ENCODE data around the gene SAMD4B.

The SAMD4B gene

DNA sequence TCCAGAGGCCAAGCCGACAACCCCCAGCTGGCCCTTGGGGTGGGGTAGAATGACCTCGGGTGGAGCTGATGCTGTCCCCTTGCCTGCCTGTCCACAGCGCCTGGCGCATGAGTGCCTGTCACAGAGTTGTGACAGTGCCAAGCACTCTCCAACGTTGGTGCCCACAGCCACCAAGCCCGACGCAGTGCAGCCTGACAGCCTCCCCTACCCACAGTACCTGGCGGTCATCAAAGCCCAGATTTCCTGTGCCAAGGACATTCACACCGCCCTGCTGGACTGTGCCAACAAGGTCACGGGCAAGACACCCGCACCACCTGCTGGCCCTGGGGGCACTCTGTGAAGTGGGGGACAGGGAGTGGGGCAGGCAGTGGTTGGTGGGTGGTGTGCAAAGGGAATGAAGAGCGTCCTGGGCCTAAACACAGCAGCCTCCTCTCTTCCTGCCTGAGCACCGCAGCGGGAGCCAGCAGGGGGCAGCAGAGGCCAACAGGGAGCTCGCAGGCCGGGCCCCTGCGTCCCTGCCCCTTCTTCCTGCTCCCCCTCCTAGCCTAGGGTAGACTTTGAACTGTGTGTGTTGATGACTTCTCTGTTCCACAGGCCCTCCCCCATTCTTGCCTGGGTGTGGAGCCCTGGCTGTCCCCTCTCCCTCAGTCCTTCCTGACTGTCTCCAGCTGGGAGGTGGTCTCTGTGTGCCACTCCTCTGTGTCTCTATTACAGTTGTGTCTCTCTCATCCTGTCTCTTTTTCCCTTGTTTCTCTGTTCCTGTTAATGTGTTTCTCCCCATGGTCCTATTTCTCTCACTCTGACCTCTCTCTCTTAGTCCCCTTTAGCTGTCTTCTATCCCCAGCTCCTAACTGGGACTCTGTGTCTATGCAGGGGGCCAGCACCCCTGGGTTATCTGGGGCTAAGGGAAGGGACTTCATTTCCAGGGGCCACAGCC is 55.4 kb downstream of the SAMD4B start:
- Histone ChIP-seq H3K4me1 (ENCODE audit: control insufficient read depth in 2 of 2, insufficient read depth in 1 of 2, low read depth in 1 of 2, low read length in 2 of 2) (peaks cover 13 to 14% of the 10 kb centered on the region in 2 donors), H2BK5ac (ENCODE audit: low read length) (no peak overlapping the region), H3K36me3 (replicated peaks in 1 of 2; ENCODE audit: control insufficient read depth in 2 of 2, insufficient read depth in 2 of 2, low read length in 2 of 2) (peaks cover 16 to 34% of the 10 kb centered on the region in 2 donors), H3K4me3 (ENCODE audit: low read length in 2 of 2) (no peak overlapping the region), H3K79me1 (ENCODE audit: low read depth, low read length) (peaks cover 5% of the 10 kb centered on the region), H3K4ac (ENCODE audit: low read length) (no peak overlapping the region), H4K91ac (ENCODE audit: low read depth, low read length, poor library complexity) (no peak overlapping the region), H3K23ac (ENCODE audit: low read depth, low read length, poor library complexity) (peak overlapping the region; percentile 69), H3K4me2 (ENCODE audit: insufficient read depth, low read length, poor library complexity, severe bottlenecking) (no peak overlapping the region), H2AFZ (ENCODE audit: low read length) (no peak overlapping the region), H3K27me3 (ENCODE audit: control insufficient read depth in 3 of 3, insufficient read depth in 3 of 3, low read depth in 1 of 3, low read length in 3 of 3) (peaks cover 0 to 2% (median 0%) of the 10 kb centered on the region in 3 experiments), H3K9ac (ENCODE audit: low read depth, low read length, poor library complexity) (no peak overlapping the region), H3K27ac (replicated peaks; ENCODE audit: low read length) (peak overlapping the region; percentile 5), H3K9me3 (replicated peaks in 1 of 2; ENCODE audit: control insufficient read depth in 2 of 2, insufficient read depth in 1 of 2, low read depth in 1 of 2, low read length in 2 of 2) (peaks cover 0 to 2% of the 10 kb centered on the region in 2 donors), H2BK120ac (ENCODE audit: low read depth, low read length) (no peak overlapping the region), H2AK5ac (ENCODE audit: low read depth, low read length) (no peak overlapping the region), H4K8ac (ENCODE audit: low read depth, low read length) (no peak overlapping the region), H3K18ac (ENCODE audit: low read length) (no peak overlapping the region), H2BK12ac (ENCODE audit: low read length) (no peak overlapping the region), H3K14ac (ENCODE audit: low read length) (no peak overlapping the region), H2BK15ac (ENCODE audit: low read length) (no peak overlapping the region)
- no CpG with 5 or more reads among the region's 17 CpGs for WGBS, 2 donors (ENCODE audit: extremely low coverage in 2 of 2, insufficient read length in 2 of 2, insufficient replicate concordance in 1 of 2)
- DNase-seq (ENCODE audit: low spot score), result no peak

DNA sequence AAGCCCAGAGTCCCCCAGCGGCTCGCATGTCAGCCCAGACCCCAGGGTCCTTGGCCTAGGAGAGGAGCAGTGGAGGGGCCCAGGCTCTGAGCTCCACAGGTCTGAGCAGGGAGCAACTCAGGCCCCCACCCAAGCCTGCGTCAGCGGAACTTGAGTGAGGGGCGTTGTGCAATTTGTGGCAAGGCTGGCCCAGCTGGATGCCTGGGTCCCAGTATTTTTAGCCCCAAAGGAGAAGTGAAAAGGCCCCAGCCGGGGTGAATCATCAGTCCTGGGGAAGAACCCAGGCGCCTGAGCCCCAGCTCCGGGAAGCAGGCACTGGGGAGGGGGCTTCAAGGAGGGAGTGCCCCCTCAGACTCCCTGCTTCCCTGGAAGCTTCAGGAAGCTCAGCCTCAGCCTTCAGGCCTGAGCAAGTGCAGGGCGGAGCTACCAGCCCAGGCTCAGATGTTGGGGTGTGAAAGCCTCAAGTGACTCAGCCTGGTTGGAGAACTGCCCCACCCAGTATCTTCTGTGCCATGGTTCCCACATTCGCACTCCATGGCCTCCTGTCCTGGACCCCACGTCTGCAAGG is 56.2 kb downstream of the SAMD4B start:
- Histone ChIP-seq H3K4me2 (ENCODE audit: insufficient read depth, low read length, poor library complexity, severe bottlenecking) (no peak overlapping the region), H3K4me1 (ENCODE audit: control insufficient read depth in 2 of 2, insufficient read depth in 1 of 2, low read depth in 1 of 2, low read length in 2 of 2) (peaks cover 14% of the 10 kb centered on the region in 2 donors), H3K4ac (ENCODE audit: low read length) (peak overlapping the region; percentile 85), H2BK15ac (ENCODE audit: low read length) (no peak overlapping the region), H4K91ac (ENCODE audit: low read depth, low read length, poor library complexity) (no peak overlapping the region), H3K4me3 (ENCODE audit: low read length in 2 of 2) (no peak overlapping the region), H3K18ac (ENCODE audit: low read length) (no peak overlapping the region), H2BK120ac (ENCODE audit: low read depth, low read length) (no peak overlapping the region), H2BK12ac (ENCODE audit: low read length) (no peak overlapping the region), H2AK5ac (ENCODE audit: low read depth, low read length) (no peak overlapping the region), H3K27me3 (ENCODE audit: control insufficient read depth in 3 of 3, insufficient read depth in 3 of 3, low read depth in 1 of 3, low read length in 3 of 3) (peaks cover 0 to 2% (median 0%) of the 10 kb centered on the region in 3 experiments), H3K36me3 (replicated peaks in 1 of 2; ENCODE audit: control insufficient read depth in 2 of 2, insufficient read depth in 2 of 2, low read length in 2 of 2) (peaks cover 15 to 30% of the 10 kb centered on the region in 2 donors), H3K9me3 (replicated peaks in 1 of 2; ENCODE audit: control insufficient read depth in 2 of 2, insufficient read depth in 1 of 2, low read depth in 1 of 2, low read length in 2 of 2) (peaks cover 0 to 2% of the 10 kb centered on the region in 2 donors), H3K9ac (ENCODE audit: low read depth, low read length, poor library complexity) (no peak overlapping the region), H3K14ac (ENCODE audit: low read length) (no peak overlapping the region), H2BK5ac (ENCODE audit: low read length) (no peak overlapping the region), H3K23ac (ENCODE audit: low read depth, low read length, poor library complexity) (no peak overlapping the region), H4K8ac (ENCODE audit: low read depth, low read length) (no peak overlapping the region), H3K27ac (replicated peaks; ENCODE audit: low read length) (no peak overlapping the region), H2AFZ (ENCODE audit: low read length) (no peak overlapping the region), H3K79me1 (ENCODE audit: low read depth, low read length) (peaks cover 5% of the 10 kb centered on the region)
- DNase-seq (ENCODE audit: low spot score), result no peak
- WGBS, 2 donors (ENCODE audit: extremely low coverage in 2 of 2, insufficient read length in 2 of 2, insufficient replicate concordance in 1 of 2), result no CpG with 5 or more reads among the region's 11 CpGs

DNA sequence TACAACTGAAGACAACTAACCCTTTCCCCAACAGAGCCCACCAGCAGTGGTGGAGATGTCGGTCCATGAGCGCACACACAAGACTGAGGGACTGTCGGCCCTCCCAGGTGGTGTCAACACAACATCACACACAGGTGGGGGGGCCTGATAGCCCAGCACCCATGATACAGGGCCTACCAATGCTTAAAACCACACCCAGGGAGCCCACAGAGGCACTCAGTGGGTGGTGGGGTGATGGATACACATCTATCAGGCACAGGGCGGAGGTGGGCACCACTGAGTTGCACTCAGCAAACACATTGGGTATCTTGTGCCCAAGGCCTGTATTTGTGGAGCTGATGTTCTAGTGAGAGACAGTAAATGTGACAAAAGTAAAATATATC is 57.4 kb downstream of the SAMD4B start:
- Histone ChIP-seq H4K8ac (ENCODE audit: low read depth, low read length) (no peak overlapping the region), H3K27ac (replicated peaks; ENCODE audit: low read length) (no peak overlapping the region), H2BK5ac (ENCODE audit: low read length) (no peak overlapping the region), H3K4me3 (ENCODE audit: low read length in 2 of 2) (no peak overlapping the region), H3K9me3 (replicated peaks in 1 of 2; ENCODE audit: control insufficient read depth in 2 of 2, insufficient read depth in 1 of 2, low read depth in 1 of 2, low read length in 2 of 2) (peaks cover 0 to 2% of the 10 kb centered on the region in 2 donors), H2BK15ac (ENCODE audit: low read length) (no peak overlapping the region), H3K9ac (ENCODE audit: low read depth, low read length, poor library complexity) (no peak overlapping the region), H3K4ac (ENCODE audit: low read length) (no peak overlapping the region), H3K18ac (ENCODE audit: low read length) (no peak overlapping the region), H4K91ac (ENCODE audit: low read depth, low read length, poor library complexity) (no peak overlapping the region), H2BK12ac (ENCODE audit: low read length) (no peak overlapping the region), H2AK5ac (ENCODE audit: low read depth, low read length) (no peak overlapping the region), H3K4me1 (ENCODE audit: control insufficient read depth in 2 of 2, insufficient read depth in 1 of 2, low read depth in 1 of 2, low read length in 2 of 2) (peaks cover 18 to 19% of the 10 kb centered on the region in 2 donors), H3K79me1 (ENCODE audit: low read depth, low read length) (peaks cover 1% of the 10 kb centered on the region), H2BK120ac (ENCODE audit: low read depth, low read length) (no peak overlapping the region), H3K36me3 (replicated peaks in 1 of 2; ENCODE audit: control insufficient read depth in 2 of 2, insufficient read depth in 2 of 2, low read length in 2 of 2) (peaks cover 8 to 22% of the 10 kb centered on the region in 2 donors), H3K23ac (ENCODE audit: low read depth, low read length, poor library complexity) (no peak overlapping the region), H3K4me2 (ENCODE audit: insufficient read depth, low read length, poor library complexity, severe bottlenecking) (no peak overlapping the region), H2AFZ (ENCODE audit: low read length) (no peak overlapping the region), H3K27me3 (ENCODE audit: control insufficient read depth in 3 of 3, insufficient read depth in 3 of 3, low read depth in 1 of 3, low read length in 3 of 3) (peaks cover 0 to 2% (median 0%) of the 10 kb centered on the region in 3 experiments), H3K14ac (ENCODE audit: low read length) (no peak overlapping the region)
- WGBS, 2 donors (ENCODE audit: extremely low coverage in 2 of 2, insufficient read length in 2 of 2, insufficient replicate concordance in 1 of 2), result no CpG with 5 or more reads among the region's 4 CpGs
- no peak for DNase-seq (ENCODE audit: low spot score)

DNA sequence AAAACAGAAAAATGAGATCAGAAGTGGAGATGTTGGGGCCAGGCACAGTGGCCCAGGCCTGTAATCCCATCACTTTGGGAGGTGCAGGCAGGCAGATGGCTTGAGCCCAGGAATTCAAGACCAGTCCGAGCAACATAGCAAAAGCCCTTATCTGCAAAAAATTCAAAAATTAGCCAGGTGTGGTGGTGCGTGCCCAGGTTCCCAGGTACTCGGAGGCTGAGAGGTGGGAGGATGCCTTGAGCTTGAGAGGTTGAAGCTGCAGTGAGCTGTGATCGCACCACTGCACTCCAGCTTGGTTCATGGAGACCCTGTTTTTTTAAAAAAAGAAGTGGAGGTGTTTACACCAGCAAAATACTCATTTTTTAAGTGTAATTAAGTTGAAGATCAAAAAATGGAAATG is 57.8 kb downstream of the SAMD4B start:
- no peak overlapping the region for H2BK15ac ChIP-seq (ENCODE audit: low read length)
- no peak overlapping the region for H4K91ac ChIP-seq (ENCODE audit: low read depth, low read length, poor library complexity)
- no peak overlapping the region for H2BK12ac ChIP-seq (ENCODE audit: low read length)
- DNase-seq (ENCODE audit: low spot score), result no peak
- no peak overlapping the region for H3K4me3 ChIP-seq (ENCODE audit: low read length in 2 of 2)
- peaks cover 0 to 2% of the 10 kb centered on the region in 2 donors for H3K9me3 ChIP-seq (replicated peaks in 1 of 2; ENCODE audit: control insufficient read depth in 2 of 2, insufficient read depth in 1 of 2, low read depth in 1 of 2, low read length in 2 of 2)
- H3K23ac ChIP-seq (ENCODE audit: low read depth, low read length, poor library complexity), result no peak overlapping the region
- peaks cover 0 to 2% (median 0%) of the 10 kb centered on the region in 3 experiments for H3K27me3 ChIP-seq (ENCODE audit: control insufficient read depth in 3 of 3, insufficient read depth in 3 of 3, low read depth in 1 of 3, low read length in 3 of 3)
- H3K4me1 ChIP-seq (ENCODE audit: control insufficient read depth in 2 of 2, insufficient read depth in 1 of 2, low read depth in 1 of 2, low read length in 2 of 2), result peaks cover 18 to 19% of the 10 kb centered on the region in 2 donors
- H4K8ac ChIP-seq (ENCODE audit: low read depth, low read length), result no peak overlapping the region
- no peak overlapping the region for H3K4ac ChIP-seq (ENCODE audit: low read length)
- no peak overlapping the region for H2AK5ac ChIP-seq (ENCODE audit: low read depth, low read length)
- H2AFZ ChIP-seq (ENCODE audit: low read length), result no peak overlapping the region
- H3K14ac ChIP-seq (ENCODE audit: low read length), result no peak overlapping the region
- WGBS, 2 donors (ENCODE audit: extremely low coverage in 2 of 2, insufficient read length in 2 of 2, insufficient replicate concordance in 1 of 2), result no CpG with 5 or more reads among the region's 4 CpGs
- H3K18ac ChIP-seq (ENCODE audit: low read length), result no peak overlapping the region
- H3K36me3 ChIP-seq (replicated peaks in 1 of 2; ENCODE audit: control insufficient read depth in 2 of 2, insufficient read depth in 2 of 2, low read length in 2 of 2), result peaks cover 8 to 18% of the 10 kb centered on the region in 2 donors
- no peak overlapping the region for H2BK120ac ChIP-seq (ENCODE audit: low read depth, low read length)
- H3K4me2 ChIP-seq (ENCODE audit: insufficient read depth, low read length, poor library complexity, severe bottlenecking), result no peak overlapping the region
- no peak overlapping the region for H2BK5ac ChIP-seq (ENCODE audit: low read length)
- H3K79me1 ChIP-seq (ENCODE audit: low read depth, low read length), result peaks cover 1% of the 10 kb centered on the region
- H3K9ac ChIP-seq (ENCODE audit: low read depth, low read length, poor library complexity), result no peak overlapping the region
- H3K27ac ChIP-seq (replicated peaks; ENCODE audit: low read length), result no peak overlapping the region

Measured in neuronal stem cell (in vitro differentiated cells).